ENCODE data around the gene RDH13. TPM values are rescaled to one million over a fixed set of nuclear protein-coding genes. Genes with fewer than 3 reads are reported as not detected.
A peak's percentile ranks its signal among the peaks of the same experiment; 100 is the strongest.

RDH13 gene, protein sequence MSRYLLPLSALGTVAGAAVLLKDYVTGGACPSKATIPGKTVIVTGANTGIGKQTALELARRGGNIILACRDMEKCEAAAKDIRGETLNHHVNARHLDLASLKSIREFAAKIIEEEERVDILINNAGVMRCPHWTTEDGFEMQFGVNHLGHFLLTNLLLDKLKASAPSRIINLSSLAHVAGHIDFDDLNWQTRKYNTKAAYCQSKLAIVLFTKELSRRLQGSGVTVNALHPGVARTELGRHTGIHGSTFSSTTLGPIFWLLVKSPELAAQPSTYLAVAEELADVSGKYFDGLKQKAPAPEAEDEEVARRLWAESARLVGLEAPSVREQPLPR
- total RNA-seq (2022) (43.3 and 49.8 TPM in 2 replicates), Bru-seq, nascent RNA (percentile 57 among the genes with signal in this experiment), BruChase-seq, experiment 1, labeled RNA remaining after a 2-hour chase (percentile 59 among the genes with signal in this experiment), BruChase-seq, experiment 2, labeled RNA remaining after a 6-hour chase (percentile 58 among the genes with signal in this experiment)
- long read RNA-seq, transcript RDH13-223 (7 exons, 1,931 nt), result major isoform, 30 of 49 reads
- long read RNA-seq, partial matches to known transcripts, result 1 of 49 reads
- long read RNA-seq, other reads (novel, unspliced or antisense), result 16 of 49 reads

DNA sequence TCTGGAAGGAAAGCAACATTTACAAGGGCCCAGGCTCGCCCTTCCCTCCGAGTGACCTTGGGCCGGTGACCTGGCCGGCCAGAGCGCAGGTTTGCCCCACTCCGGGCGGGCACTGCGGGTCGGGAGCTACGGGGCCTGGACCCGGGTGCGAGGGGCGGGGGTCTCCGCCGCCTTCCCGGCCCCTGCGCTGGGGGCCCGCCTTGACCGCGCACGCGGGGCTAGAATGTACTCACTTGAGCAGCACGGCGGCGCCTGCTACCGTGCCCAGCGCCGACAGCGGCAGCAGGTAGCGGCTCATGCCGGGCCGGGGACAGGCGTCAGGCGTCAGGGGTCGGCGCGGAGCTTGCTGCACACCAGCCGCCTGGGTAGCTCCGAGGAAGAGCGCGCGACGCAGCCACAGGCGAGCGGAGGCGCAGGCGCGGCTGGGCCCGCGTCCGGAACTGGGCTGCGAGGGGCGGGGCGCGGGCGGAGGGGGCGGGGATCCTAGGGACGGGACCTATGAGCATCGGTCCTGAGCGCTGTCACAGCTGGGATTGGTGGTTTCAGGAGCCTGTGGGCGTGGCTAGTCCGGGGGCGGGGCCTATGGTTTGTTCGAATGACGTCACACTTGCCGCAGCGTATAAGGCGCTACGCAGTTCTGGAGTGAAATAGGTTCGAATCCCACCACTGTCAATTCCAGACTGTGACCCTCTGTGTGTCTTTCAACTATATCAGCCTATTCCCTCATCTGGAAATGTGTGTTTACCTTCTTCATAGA lies at the start of gene RDH13:
Gene RDH13 (minus strand): TSS at position 414 of the 757 bp plus-strand sequence. CDS start 116 bp downstream, at position 298.
- intact Hi-C loops (cut with micrococcal nuclease; ENCODE audit: unreplicated experiment), result loop anchor here (2.0 kb wide), 1 partner anchor 18 kb away; no protein-coding TSS in a partner anchor
- peak; percentile 98 for DNase-seq
- H3K9me3 ChIP-seq, result no peaks in the 10 kb centered on the region
- H3K4me3 Mint-ChIP-seq (ENCODE audit: unreplicated experiment), result peak within 1 kb of the TSS; percentile 76
- TF ChIP-seq, protein P1, sequence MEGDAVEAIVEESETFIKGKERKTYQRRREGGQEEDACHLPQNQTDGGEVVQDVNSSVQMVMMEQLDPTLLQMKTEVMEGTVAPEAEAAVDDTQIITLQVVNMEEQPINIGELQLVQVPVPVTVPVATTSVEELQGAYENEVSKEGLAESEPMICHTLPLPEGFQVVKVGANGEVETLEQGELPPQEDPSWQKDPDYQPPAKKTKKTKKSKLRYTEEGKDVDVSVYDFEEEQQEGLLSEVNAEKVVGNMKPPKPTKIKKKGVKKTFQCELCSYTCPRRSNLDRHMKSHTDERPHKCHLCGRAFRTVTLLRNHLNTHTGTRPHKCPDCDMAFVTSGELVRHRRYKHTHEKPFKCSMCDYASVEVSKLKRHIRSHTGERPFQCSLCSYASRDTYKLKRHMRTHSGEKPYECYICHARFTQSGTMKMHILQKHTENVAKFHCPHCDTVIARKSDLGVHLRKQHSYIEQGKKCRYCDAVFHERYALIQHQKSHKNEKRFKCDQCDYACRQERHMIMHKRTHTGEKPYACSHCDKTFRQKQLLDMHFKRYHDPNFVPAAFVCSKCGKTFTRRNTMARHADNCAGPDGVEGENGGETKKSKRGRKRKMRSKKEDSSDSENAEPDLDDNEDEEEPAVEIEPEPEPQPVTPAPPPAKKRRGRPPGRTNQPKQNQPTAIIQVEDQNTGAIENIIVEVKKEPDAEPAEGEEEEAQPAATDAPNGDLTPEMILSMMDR (IDR thresholded peaks at IDR 0.05; ENCODE audit: insufficient read depth in 1 of 2, low read depth in 1 of 2, low read length in 1 of 2, severe bottlenecking in 1 of 2, unreplicated experiment in 1 of 2), result no peak
- H3K27ac Mint-ChIP-seq (ENCODE audit: unreplicated experiment), result peak within 1 kb of the TSS; percentile 77
- peaks cover 11% of the 10 kb centered on the region for H3K4me1 Mint-ChIP-seq (ENCODE audit: low read depth, unreplicated experiment)
- POLR2A ChIA-PET, result interaction anchor here (0.5 to 2.2 kb wide), 3 partner anchors 17 to 614 kb away, joined by 4 to 12 read pairs (median 5); partner anchors contain the start of genes LENG8 and LENG9
- no TSS peak for BruUV-seq (replicated peaks)
- 0 out of 2 replicates have a peak, but pooled peaks cover 6% of the 10 kb centered on the region for H3K4me1 ChIP-seq
- no peaks in the 10 kb centered on the region; the same call in none of the 2 replicates for H3K36me3 ChIP-seq (ENCODE audit: control insufficient read depth, insufficient read depth, low read length)
- H3K36me3 Mint-ChIP-seq (ENCODE audit: insufficient read depth, unreplicated experiment), result peaks cover 49% of the 10 kb centered on the region
- no peaks in the 10 kb centered on the region for H3K9me3 Mint-ChIP-seq (ENCODE audit: unreplicated experiment)
- H3K27me3 ChIP-seq (replicated peaks; ENCODE audit: control insufficient read depth, insufficient read depth, low read length), result no peaks in the 10 kb centered on the region
- CTCF ChIA-PET, result interaction anchor here (0.6 to 1.5 kb wide), 4 partner anchors 25 to 441 kb away, joined by 3 to 4 read pairs (median 4); no protein-coding TSS in a partner anchor
- peak within 1 kb of the TSS; percentile 91 for H3K4me3 ChIP-seq (ENCODE audit: low read depth, low read length)
- no peaks in the 10 kb centered on the region for H3K27me3 Mint-ChIP-seq (ENCODE audit: insufficient read depth, unreplicated experiment)

DNA sequence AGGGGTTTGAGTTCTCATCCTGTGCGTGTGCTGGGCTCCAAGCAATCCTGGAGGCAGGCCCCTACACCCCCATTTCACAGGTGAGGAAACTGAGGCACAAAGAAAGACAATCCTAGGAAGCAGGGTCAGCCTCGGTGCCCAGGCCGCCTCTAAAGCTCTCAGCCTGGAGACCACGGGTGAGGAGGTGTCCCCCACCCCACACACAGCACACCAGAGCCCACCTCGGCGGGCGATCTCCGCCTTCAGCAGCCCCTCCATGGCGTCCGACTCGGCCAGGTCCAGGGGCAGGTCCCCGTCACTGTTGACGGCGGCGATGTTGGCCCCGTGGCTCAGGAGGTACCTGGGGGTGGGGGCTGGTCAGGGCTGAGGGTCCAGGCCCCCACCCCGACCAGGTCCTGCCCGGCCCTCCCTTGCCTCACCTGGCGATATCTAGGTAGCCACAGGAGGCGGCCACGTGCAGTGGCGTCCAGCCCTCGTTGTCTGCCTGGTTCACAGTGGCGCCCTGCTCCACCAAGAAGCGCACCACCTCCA lies 49.4 kb upstream of the RDH13 start:
- intact Hi-C loops (cut with micrococcal nuclease; ENCODE audit: unreplicated experiment), result no loop called here
- ChIA-PET CTCF (no interaction called here), POLR2A (no interaction called here)
- H3K4me1 ChIP-seq, result peaks cover 11% of the 10 kb centered on the region; the same call in 1 of the 2 replicates
- H3K4me3 ChIP-seq (ENCODE audit: low read depth, low read length), result no peak overlapping the region
- no peaks in the 10 kb centered on the region for H3K9me3 ChIP-seq
- H3K27ac Mint-ChIP-seq (ENCODE audit: unreplicated experiment), result no peak overlapping the region
- no peaks in the 10 kb centered on the region; the same call in 1 of the 2 replicates for H3K36me3 ChIP-seq (ENCODE audit: control insufficient read depth, insufficient read depth, low read length)
- BruUV-seq (replicated peaks), result no TSS peak
- H3K27me3 ChIP-seq (replicated peaks; ENCODE audit: control insufficient read depth, insufficient read depth, low read length), result no peaks in the 10 kb centered on the region
- H3K4me1 Mint-ChIP-seq (ENCODE audit: low read depth, unreplicated experiment), result peaks cover 18% of the 10 kb centered on the region
- no peaks in the 10 kb centered on the region for H3K27me3 Mint-ChIP-seq (ENCODE audit: insufficient read depth, unreplicated experiment)
- H3K36me3 Mint-ChIP-seq (ENCODE audit: insufficient read depth, unreplicated experiment), result peaks cover 36% of the 10 kb centered on the region
- TF ChIP-seq, protein P1 (IDR thresholded peaks at IDR 0.05; ENCODE audit: insufficient read depth in 1 of 2, low read depth in 1 of 2, low read length in 1 of 2, severe bottlenecking in 1 of 2, unreplicated experiment in 1 of 2), result no peak
- H3K9me3 Mint-ChIP-seq (ENCODE audit: unreplicated experiment), result no peaks in the 10 kb centered on the region
- H3K4me3 Mint-ChIP-seq (ENCODE audit: unreplicated experiment), result no peak overlapping the region
- no peak for DNase-seq

Data from Caco-2 (cell line).